Inflammatory macrophage treated with lipopolysaccharide for 1 hour (primary cell): Measurements from ENCODE around the gene GSDMA.

Experiments used
- DNase-seq, 2 donors: peaks; one replicate each; pipeline ENCODE4 v3.0.0-alpha.2; 2020 to 2022

The GSDMA gene

GRCh38 chr17:39962642-39963220 is at the start of gene GSDMA:
Gene GSDMA, plus strand, starts transcription at chr17:39963004. Its CDS starts 2,684 bp downstream, at chr17:39965688.
- DNase-seq, result no peak

- DNase-seq, result no peak
These were observed 48.8 kb upstream of the GSDMA start for GRCh38 chr17:39913989-39914388.

- no peak for DNase-seq
These were observed 47.2 kb upstream of the GSDMA start for GRCh38 chr17:39915559-39915958.

- DNase-seq, result no peak
These were observed 45.9 kb upstream of the GSDMA start for GRCh38 chr17:39916918-39917317.

GRCh38 chr17:39919087-39919683 is 43.6 kb upstream of the GSDMA start:
- DNase-seq, result no peak

- no peak for DNase-seq
These were observed 42.3 kb upstream of the GSDMA start for GRCh38 chr17:39920218-39921210.

GRCh38 chr17:39921323-39921722 is 41.5 kb upstream of the GSDMA start:
- DNase-seq, result no peak

DNA sequence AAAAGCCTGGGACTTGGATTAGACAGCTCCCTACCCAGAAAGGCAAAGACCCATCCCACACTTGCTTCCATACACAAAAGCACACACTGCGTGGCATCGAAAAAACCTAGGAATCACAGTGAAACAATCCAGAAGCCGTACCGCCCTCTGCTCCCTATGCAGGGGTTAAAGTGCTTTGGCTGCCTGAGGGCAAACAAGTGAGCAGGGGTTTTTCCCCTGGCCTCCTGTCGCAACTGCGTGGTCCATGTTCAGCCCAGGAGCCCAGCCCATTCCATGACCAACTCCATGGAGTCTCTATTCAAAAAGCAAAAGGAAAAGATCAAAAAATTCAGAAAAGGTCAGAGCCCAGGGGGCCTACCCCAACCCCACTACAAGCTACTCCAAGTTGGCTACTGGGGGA is 40.8 kb upstream of the GSDMA start:
- no peak for DNase-seq

DNA sequence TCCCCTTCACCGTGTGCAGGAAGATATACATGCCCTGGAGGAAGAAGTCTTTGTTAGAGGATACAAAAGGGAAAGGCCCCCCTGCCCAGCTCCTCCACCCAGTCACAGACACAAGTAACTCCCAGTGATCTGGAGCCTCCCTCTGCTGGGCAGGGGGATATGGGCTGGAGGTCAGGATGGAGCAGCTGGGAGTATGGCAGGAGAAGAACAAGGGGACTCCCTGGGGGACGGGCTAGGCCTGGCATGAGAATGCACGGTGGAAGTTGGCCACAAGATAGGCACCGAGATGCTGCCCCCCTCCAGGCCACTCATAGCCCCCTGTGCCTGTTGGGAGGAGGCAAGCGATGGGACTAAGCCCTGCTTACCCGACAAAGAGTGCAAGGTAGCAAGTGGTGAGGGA is 39.6 kb upstream of the GSDMA start:
- DNase-seq, result no peak

GRCh38 chr17:39923836-39924690 is 38.7 kb upstream of the GSDMA start:
- no peak for DNase-seq

GRCh38 chr17:39924691-39925055 is 38.1 kb upstream of the GSDMA start:
- DNase-seq, result no peak

- no peak for DNase-seq
These were observed 37.3 kb upstream of the GSDMA start for GRCh38 chr17:39925282-39926134.

- DNase-seq, result no peak
These were observed 36.6 kb upstream of the GSDMA start for GRCh38 chr17:39926135-39926587.

- DNase-seq, result no peak
These were observed 36.2 kb upstream of the GSDMA start for GRCh38 chr17:39926588-39927100.

GRCh38 chr17:39927101-39927928 is 35.5 kb upstream of the GSDMA start, which contains the start of the genes LRRC3C and ORMDL3:
Gene LRRC3C, plus strand, starts transcription at chr17:39927732. Its CDS starts 13,792 bp downstream, at chr17:39941524.
Gene ORMDL3, minus strand, starts transcription at chr17:39927601. Its CDS starts 3,398 bp downstream, at chr17:39924203.
- peak; percentile 87 to 95 for DNase-seq

DNA sequence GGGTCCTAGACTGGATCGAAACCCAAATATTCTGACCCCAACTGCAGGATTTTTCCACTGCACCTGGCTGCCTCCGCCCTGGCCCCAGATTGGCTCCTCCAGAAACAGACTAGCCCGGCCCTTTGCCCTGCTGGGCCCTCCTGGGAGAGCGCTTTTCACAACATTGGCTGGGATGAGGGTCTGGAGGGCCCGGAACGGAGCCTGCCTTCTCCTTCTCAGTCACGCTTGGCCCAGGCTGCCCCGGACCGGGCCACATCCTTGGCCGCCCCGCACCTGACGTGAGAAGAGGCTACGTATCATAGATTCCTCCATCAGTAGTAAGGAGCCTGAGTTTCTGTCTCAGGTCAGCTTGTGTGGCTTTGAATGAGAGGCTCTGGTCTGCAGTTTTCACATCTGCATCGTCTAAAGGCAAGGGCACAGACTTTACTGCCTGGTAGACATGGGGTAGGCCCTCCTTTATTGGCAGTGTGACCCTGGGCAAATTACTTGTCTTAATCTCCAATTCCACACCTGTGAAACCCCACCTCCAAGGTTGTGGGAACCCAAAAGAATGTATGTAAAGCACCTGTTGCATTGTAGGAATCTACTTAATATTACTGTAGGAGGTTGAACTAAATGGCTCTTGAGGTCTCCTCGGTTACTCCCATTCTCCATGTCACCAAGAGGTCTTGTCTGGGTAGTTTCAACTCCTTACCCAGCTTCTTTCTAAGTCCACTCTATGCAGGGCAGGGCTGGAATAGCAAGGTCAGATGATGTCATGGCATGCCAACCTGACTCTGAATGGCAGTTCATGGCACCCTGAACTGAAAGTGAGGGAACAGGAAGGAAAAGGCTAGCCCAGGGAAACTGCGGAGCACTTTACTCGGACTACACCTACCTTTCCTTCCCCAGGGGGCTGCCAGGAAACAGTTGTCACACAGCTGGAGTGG is 34.6 kb upstream of the GSDMA start:
- DNase-seq, result no peak

DNA sequence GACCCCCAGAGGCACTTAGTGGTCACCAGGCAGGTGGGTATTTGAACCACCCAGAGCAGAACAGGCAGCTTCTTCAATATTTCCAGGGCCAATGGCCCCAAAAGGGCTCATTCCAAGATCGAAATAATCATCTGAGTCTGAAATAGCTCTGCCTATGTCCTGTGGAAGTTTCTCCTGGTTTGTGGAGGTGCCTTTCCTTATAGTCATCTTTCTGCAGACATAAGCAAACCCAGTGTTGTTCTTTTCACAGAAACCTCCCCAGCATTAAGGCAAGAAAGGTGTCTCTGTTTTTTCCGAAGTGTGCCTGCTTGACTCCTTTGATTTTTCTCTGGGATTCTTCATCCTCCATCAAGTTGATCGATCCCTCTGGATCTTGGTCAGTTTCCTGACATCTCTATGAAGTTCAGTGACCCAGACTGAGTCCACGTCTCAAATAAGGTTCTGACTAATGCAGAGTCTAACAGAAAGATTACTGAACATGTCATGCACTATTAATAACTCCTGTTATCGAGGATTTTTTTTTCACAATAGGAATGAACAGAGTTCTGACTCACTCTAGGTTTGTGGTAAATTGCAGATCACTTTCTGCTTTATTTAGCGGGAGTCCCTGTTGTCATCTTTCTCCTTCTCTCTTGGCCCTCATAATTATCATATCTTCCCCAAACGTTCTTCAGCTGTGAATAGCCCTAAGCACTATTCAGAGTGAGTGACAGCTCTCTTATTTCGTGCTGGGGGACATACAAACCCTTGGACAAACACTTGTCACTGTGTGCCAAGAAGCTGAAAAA is 33.8 kb upstream of the GSDMA start:
- peak; percentile 75 to 87 for DNase-seq
